Glutamatergic neuron (in vitro differentiated cells): ENCODE measurements around the gene MPL. TPM values are rescaled to one million over a fixed set of nuclear protein-coding genes. Genes with fewer than 3 reads are reported as not detected.
A peak's percentile ranks its signal among the peaks of the same experiment; 100 is the strongest.

Experiments
- DNase-seq: peaks from one replicate; pipeline ENCODE4 v3.0.0; 2022
- H3K27ac Mint-ChIP-seq: one replicate; pipeline ENCODE4 v1.8.0; 2020; ENCODE audit warnings: mild to moderate bottlenecking, mixed read lengths, inconsistent platforms; ENCODE audit not compliant: unreplicated experiment
- H3K27me3 Mint-ChIP-seq: one replicate; pipeline ENCODE4 v1.8.0; 2020; ENCODE audit warnings: mild to moderate bottlenecking, moderate library complexity, mixed read lengths, inconsistent platforms; ENCODE audit not compliant: unreplicated experiment
- H3K36me3 Mint-ChIP-seq: one replicate; pipeline ENCODE4 v1.8.0; 2020; ENCODE audit warnings: mild to moderate bottlenecking, mixed read lengths, inconsistent platforms; ENCODE audit not compliant: unreplicated experiment
- H3K4me1 Mint-ChIP-seq: one replicate; pipeline ENCODE4 v1.8.0; 2020; ENCODE audit warnings: mild to moderate bottlenecking, low read depth, mixed read lengths, inconsistent platforms; ENCODE audit not compliant: unreplicated experiment
- H3K4me3 Mint-ChIP-seq: one replicate; pipeline ENCODE4 v1.8.0; 2020; ENCODE audit warnings: mild to moderate bottlenecking, mixed read lengths, inconsistent platforms; ENCODE audit not compliant: unreplicated experiment
- H3K9me3 Mint-ChIP-seq: one replicate; pipeline ENCODE4 v1.8.0; 2020; ENCODE audit warnings: mild to moderate bottlenecking, moderate library complexity, mixed read lengths, inconsistent platforms; ENCODE audit not compliant: unreplicated experiment
- total RNA-seq: library from RNA; stranded (reverse); fragmentation: NEBNext Ultra II Directional; extraction: Animal tissue kit (Norgen Biotek cat#: 25700); gene quantifications from one replicate; pipeline ENCODE4 v1.2.1, GENCODE V29; 2021; ENCODE audit not compliant: unreplicated experiment
- TF ChIP-seq, protein P1 (sequence below): fragments of 200-600 bp; sonication (generic); IDR thresholded peaks from one replicate; pipeline ENCODE4 v1.5.0; 2021; ENCODE audit not compliant: partially characterized antibody, unreplicated experiment

The MPL gene
- total RNA-seq, 1 donor from 2014 or later, result not detected

DNA sequence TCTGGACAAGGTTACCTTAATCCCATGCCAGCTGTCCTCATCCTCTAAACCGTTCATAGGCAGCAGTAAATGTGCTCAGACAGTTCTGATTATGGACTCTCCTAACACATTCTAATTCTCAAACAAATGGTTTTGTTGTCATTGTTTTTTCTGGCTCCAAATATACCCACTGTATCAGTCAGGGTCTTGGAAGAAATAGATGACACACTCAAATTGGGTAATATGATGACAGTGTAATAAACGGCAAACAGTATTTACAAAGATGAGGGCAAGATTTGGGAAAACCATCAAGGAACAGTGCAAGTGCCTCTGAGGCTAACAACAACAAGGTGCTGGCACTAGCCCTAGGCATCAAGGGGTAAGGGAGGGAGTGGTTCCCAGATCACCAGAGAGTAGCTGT is 16.9 kb downstream of the MPL start:
- H3K36me3 Mint-ChIP-seq, result no peaks in the 10 kb centered on the region
- H3K4me3 Mint-ChIP-seq, result no peak overlapping the region
- no peak overlapping the region for H3K27ac Mint-ChIP-seq
- peaks cover 8% of the 10 kb centered on the region for H3K4me1 Mint-ChIP-seq
- no peak for DNase-seq
- H3K27me3 Mint-ChIP-seq, result peaks cover 3% of the 10 kb centered on the region
- peaks cover 5% of the 10 kb centered on the region for H3K9me3 Mint-ChIP-seq
- TF ChIP-seq, protein P1, sequence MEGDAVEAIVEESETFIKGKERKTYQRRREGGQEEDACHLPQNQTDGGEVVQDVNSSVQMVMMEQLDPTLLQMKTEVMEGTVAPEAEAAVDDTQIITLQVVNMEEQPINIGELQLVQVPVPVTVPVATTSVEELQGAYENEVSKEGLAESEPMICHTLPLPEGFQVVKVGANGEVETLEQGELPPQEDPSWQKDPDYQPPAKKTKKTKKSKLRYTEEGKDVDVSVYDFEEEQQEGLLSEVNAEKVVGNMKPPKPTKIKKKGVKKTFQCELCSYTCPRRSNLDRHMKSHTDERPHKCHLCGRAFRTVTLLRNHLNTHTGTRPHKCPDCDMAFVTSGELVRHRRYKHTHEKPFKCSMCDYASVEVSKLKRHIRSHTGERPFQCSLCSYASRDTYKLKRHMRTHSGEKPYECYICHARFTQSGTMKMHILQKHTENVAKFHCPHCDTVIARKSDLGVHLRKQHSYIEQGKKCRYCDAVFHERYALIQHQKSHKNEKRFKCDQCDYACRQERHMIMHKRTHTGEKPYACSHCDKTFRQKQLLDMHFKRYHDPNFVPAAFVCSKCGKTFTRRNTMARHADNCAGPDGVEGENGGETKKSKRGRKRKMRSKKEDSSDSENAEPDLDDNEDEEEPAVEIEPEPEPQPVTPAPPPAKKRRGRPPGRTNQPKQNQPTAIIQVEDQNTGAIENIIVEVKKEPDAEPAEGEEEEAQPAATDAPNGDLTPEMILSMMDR, result no peak

DNA sequence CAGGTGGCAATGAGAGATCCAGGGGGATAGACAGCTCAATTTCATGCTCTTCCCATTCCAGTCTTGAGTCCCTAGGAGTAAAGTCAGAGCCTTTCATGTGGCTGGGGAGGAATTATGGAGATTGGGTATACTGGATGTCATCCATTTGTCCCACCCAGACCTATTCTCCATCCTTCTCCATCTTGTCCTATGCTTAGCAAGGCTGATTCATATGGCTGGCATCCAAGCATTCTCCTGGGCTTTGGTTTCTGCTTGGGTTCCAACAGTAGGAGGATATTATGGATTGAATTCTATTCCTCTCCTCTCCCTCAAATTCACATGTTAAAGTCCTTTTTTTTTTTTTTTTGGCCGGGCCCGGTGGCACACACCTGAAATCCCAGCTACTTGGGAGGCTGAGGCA is 17.3 kb downstream of the MPL start:
- TF ChIP-seq, protein P1, result no peak
- DNase-seq, result no peak
- peaks cover 2% of the 10 kb centered on the region for H3K27me3 Mint-ChIP-seq
- H3K4me3 Mint-ChIP-seq, result no peak overlapping the region
- H3K27ac Mint-ChIP-seq, result no peak overlapping the region
- no peaks in the 10 kb centered on the region for H3K36me3 Mint-ChIP-seq
- H3K4me1 Mint-ChIP-seq, result peaks cover 7% of the 10 kb centered on the region
- peaks cover 4% of the 10 kb centered on the region for H3K9me3 Mint-ChIP-seq

DNA sequence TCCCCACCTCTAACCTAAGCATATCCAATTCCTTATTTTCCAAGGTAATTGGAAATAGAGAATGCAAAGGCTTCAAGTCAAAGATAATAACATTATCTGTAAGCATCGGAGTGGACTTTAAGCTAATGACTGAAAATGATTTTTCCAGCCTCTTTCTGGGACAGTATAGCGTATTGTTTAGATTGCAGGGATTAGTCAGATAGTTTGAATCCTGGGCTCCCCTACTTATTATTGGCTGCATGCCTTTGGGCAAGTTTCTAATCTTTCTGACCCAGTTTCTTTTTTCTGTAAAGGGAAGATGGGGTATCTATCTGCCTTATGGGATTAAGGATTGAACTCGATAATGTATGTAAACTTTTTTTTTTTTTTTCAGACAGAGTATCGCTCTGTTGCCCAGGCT is 19.6 kb downstream of the MPL start:
- peaks cover 9% of the 10 kb centered on the region for H3K4me1 Mint-ChIP-seq
- no peak overlapping the region for H3K27ac Mint-ChIP-seq
- peaks cover 4% of the 10 kb centered on the region for H3K9me3 Mint-ChIP-seq
- H3K4me3 Mint-ChIP-seq, result no peak overlapping the region
- DNase-seq, result no peak
- H3K27me3 Mint-ChIP-seq, result peaks cover 2% of the 10 kb centered on the region
- H3K36me3 Mint-ChIP-seq, result no peaks in the 10 kb centered on the region
- TF ChIP-seq, protein P1, result no peak

DNA sequence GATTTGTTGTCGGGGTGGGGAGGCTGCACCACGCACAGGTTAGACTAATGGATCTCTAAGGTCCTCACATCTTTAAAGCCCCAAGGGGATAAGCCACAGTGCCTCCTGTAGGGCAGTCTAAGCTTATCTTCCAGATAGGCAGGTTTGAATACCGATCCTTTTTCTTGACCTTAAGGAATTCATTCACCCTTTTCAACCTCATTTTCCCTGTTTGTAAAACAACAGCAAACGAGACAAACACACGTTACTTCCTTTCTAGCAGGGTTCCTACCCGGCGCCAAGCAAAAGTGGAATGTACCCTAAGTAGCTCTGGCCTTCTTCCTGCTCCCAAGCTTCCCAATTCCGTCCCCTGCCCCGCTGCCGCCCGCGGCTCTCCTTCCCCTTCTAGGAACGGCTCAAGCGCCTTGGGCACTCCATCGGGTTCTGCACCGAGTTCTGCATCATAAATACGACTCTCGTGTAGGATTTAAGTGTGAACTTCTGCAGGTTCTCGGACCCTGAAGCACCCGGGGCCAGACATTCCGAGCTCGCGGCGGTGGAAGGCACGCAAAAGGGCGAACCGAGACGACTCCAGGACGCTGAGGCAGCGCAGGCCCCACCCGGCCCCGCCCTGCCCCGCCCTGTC is 20.6 kb downstream of the MPL start:
- Mint-ChIP-seq H3K4me1 (peaks cover 9% of the 10 kb centered on the region), H3K36me3 (no peaks in the 10 kb centered on the region), H3K27ac (peak overlapping the region; percentile 92), H3K4me3 (peak overlapping the region; percentile 90), H3K27me3 (peaks cover 2% of the 10 kb centered on the region), H3K9me3 (peaks cover 4% of the 10 kb centered on the region)
- no peak for DNase-seq
- TF ChIP-seq, protein P1, result peak; percentile 19
